Measurements from ENCODE around the gene ADM2.

ADM2 gene

GRCh38 chr22:50489363-50490243 lies 8.3 kb downstream of the ADM2 start:
- no peak overlapping the region for H3K4me3 ChIP-seq (ENCODE audit: control insufficient read depth, low read depth, low read length)
- TF ChIP-seq CTCF (IDR thresholded peaks at IDR 0.05; ENCODE audit: control insufficient read depth, insufficient read depth, low read depth, low read length, missing control alignments) = no peak
- DNase-seq (ENCODE audit: low read depth) = no peak

GRCh38 chr22:50490531-50491308 lies 9.4 kb downstream of the ADM2 start:
- no peak for DNase-seq (ENCODE audit: low read depth)
- TF ChIP-seq CTCF (IDR thresholded peaks at IDR 0.05; ENCODE audit: control insufficient read depth, insufficient read depth, low read depth, low read length, missing control alignments) = no peak
- H3K4me3 ChIP-seq (ENCODE audit: control insufficient read depth, low read depth, low read length) = no peak overlapping the region

DNA sequence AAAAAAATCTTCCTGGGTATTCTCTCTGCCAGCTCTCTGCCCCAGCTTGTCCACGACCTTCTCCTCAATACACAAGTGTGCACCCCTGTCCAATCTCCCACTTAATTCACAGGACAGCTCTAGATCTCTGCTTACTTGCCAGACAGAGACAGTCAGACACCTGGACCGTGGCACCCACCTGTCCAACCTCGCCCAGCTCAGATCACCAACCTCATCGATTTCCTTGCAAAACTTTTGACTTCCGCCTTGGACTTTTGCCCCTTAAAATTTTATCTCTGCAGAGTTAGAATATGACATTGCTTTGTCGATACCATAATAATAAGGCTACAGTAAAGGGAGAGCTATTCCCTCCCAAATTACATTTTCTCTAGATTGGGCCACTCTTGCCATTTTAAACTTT lies 15.8 kb downstream of the ADM2 start:
- no peak for DNase-seq (ENCODE audit: low read depth)
- H3K4me3 ChIP-seq (ENCODE audit: control insufficient read depth, low read depth, low read length) = no peak overlapping the region
- no peak for TF ChIP-seq CTCF (IDR thresholded peaks at IDR 0.05; ENCODE audit: control insufficient read depth, insufficient read depth, low read depth, low read length, missing control alignments)

GRCh38 chr22:50498322-50498890 lies 17.1 kb downstream of the ADM2 start:
- no peak for DNase-seq (ENCODE audit: low read depth)
- no peak overlapping the region for H3K4me3 ChIP-seq (ENCODE audit: control insufficient read depth, low read depth, low read length)
- peak; percentile 75 for TF ChIP-seq CTCF (IDR thresholded peaks at IDR 0.05; ENCODE audit: control insufficient read depth, insufficient read depth, low read depth, low read length, missing control alignments)

DNA sequence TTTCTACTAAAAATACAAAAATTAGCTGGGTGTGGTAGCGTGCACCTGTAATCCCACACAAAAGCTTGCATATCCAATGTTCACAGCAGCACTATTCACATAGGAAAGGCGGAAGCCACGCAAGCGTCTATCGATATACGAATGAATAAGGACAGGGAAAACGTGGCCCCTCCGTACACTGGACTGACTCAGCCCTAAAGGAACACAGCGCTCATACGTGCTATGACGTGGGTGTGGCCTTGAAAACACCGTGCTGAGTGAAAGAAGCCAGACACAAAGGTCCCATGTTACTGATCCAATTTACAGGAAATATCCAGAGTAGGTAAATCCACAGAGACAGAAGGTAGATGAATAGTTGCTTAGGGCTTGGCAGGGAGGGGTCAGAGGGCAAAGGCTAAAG lies 19.1 kb downstream of the ADM2 start:
- H3K4me3 ChIP-seq (ENCODE audit: control insufficient read depth, low read depth, low read length) = no peak overlapping the region
- TF ChIP-seq CTCF (IDR thresholded peaks at IDR 0.05; ENCODE audit: control insufficient read depth, insufficient read depth, low read depth, low read length, missing control alignments) = no peak

DNA sequence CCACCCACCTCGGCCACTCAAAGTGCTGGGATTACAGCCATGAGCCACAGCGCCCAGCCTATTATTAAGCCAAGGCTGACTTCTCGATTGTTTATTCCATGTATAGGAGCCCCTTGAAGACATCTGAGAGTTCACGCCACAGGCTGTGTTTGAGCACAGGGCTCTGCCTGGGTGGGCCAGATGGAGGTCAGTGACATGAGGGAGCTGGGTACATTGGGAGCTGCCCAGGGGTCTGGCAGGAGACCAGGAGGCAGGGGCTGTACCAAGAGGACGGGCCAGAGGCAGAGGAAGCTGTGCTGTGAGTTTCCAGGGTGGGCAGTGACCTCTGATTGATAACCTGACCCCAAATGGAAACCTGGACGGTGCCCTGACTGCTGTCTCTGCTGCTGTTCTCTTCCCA lies 20.8 kb downstream of the ADM2 start:
- H3K4me3 ChIP-seq (ENCODE audit: control insufficient read depth, low read depth, low read length) = no peak overlapping the region
- no peak for DNase-seq (ENCODE audit: low read depth)
- no peak for TF ChIP-seq CTCF (IDR thresholded peaks at IDR 0.05; ENCODE audit: control insufficient read depth, insufficient read depth, low read depth, low read length, missing control alignments)

More for the DNA sequence above, 19.1 kb downstream of the ADM2 start:
- DNase-seq (ENCODE audit: low read depth) = no peak
